Cardiac septum (tissue), 1 donor: Measurements from ENCODE around the gene TMEM147. TPM values are rescaled to one million over a fixed set of nuclear protein-coding genes. Genes with fewer than 3 reads are reported as not detected.
"Not testable (repeated sequence)": the region's sequence is repeated elsewhere in the genome, so short reads cannot be mapped to it uniquely, and the experiment has no call there.

Source experiments
- DNase-seq: peaks from one replicate; pipeline ENCODE4 v3.0.0-alpha.2; 2020; ENCODE audit warnings: low spot score
- intact Hi-C: fragments of 100-400 bp; cut with DNase I; formaldehyde crosslinking; loops from one replicate; pipeline ENCODE4 v1.14.0; 2022
- total RNA-seq: library from RNA; stranded (reverse); fragmentation: NEBNext Ultra II Directional; extraction: Animal tissue kit (Norgen Biotek cat#: 25700); gene quantifications from one replicate; pipeline ENCODE4 v1.2.1, GENCODE V29; 2021
- donor health status: DM: no; HTN: no; CAD: no.

TMEM147 gene
- total RNA-seq, 1 donor from 2014 or later, result 64.4 TPM

DNA sequence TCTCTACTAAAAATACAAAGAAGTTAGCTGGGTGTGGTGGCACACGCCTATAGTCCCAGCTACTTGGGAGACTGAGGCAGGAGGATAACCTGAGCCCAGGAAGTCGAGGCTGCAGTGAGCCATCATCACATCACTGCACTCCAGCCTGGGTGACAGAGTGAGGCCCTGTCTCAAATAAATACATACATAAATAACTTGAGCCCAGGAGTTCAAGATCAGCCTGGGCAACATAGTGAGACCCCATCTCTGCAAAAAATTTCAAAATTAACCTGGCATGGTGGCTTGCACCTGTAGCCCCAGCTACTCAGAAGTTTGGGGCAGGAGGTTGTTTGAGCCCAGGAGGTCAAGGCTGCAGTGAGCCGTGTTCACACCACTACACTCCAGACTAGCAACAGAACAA is 49.6 kb downstream of the TMEM147 start:
- DNase-seq, result peak; percentile 24
- intact Hi-C loops, result not testable (repeated sequence)

DNA sequence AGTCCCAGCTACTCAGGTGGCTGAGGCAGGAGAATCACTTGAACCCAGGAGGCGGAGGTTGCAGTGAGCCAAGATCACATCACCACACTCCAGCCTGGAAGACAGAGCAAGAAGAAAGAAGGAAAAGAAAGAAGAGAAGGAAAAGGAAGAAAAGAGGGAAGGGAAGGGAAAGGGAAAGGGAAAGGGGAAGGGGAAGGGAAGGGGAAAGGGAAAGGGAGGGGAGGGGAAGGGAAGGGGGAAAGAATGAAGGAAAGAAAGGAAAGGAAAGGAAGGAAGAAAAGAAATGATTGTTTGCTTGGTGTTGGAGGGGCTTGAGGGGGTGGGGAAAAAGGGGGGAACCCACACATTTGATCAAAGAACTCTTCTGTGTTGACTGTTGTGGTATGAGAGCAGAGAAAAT is 50.5 kb downstream of the TMEM147 start:
- no peak for DNase-seq

GRCh38 chr19:35596366-35596999 is 51.1 kb downstream of the TMEM147 start:
- intact Hi-C loops, result no loop called here
- DNase-seq, result no peak

More for the DNA sequence above, 50.5 kb downstream of the TMEM147 start:
- intact Hi-C loops, result no loop called here

Other genes starting within 250 kb of the TMEM147 start
- gene CD22, start 216.4 kb upstream of the TMEM147 start, total RNA-seq, result 0.70 TPM
- not detected for gene FFAR1, start 197.7 kb upstream of the TMEM147 start, total RNA-seq
- gene FFAR3, start 187.2 kb upstream of the TMEM147 start, total RNA-seq, result not detected
- not detected for gene GPR42, start 174.6 kb upstream of the TMEM147 start, total RNA-seq
- 0.97 TPM for gene FFAR2, start 97.4 kb upstream of the TMEM147 start, total RNA-seq
- gene KRTDAP, start 55.2 kb upstream of the TMEM147 start, total RNA-seq, result not detected
- gene DMKN, start 32.0 kb upstream of the TMEM147 start, total RNA-seq, result 4.2 TPM
- gene SBSN, start 17.3 kb upstream of the TMEM147 start, total RNA-seq, result not detected
- not detected for gene GAPDHS, start 12.2 kb upstream of the TMEM147 start, total RNA-seq
- gene ATP4A, start 18.0 kb downstream of the TMEM147 start, total RNA-seq, result not detected
- not detected for gene PMIS2, start 40.5 kb downstream of the TMEM147 start, total RNA-seq
- gene HAUS5, start 67.1 kb downstream of the TMEM147 start, total RNA-seq, result 5.9 TPM
- 56.2 TPM for gene RBM42, start 83.4 kb downstream of the TMEM147 start, total RNA-seq
- gene ETV2, start 96.1 kb downstream of the TMEM147 start, total RNA-seq, result 0.78 TPM
- 1,054 TPM for gene COX6B1, start 102.7 kb downstream of the TMEM147 start, total RNA-seq
- gene UPK1A, start 120.9 kb downstream of the TMEM147 start, total RNA-seq, result not detected
- 0.13 TPM for gene ZBTB32, start 158.9 kb downstream of the TMEM147 start, total RNA-seq
- gene KMT2B, start 172.4 kb downstream of the TMEM147 start, total RNA-seq, result 19.9 TPM
- gene IGFLR1, start 196.8 kb downstream of the TMEM147 start, total RNA-seq, result 4.2 TPM
- gene U2AF1L4, start 199.8 kb downstream of the TMEM147 start, total RNA-seq, result 24.9 TPM
- 43.2 TPM for gene PSENEN, start 200.0 kb downstream of the TMEM147 start, total RNA-seq
- 9.6 TPM for gene LIN37, start 202.9 kb downstream of the TMEM147 start, total RNA-seq
- 863 TPM for gene HSPB6, start 211.4 kb downstream of the TMEM147 start, total RNA-seq
- 11.7 TPM for gene PROSER3, start 212.6 kb downstream of the TMEM147 start, total RNA-seq
- gene ARHGAP33, start 229.9 kb downstream of the TMEM147 start, total RNA-seq, result 8.8 TPM